GM23338 (cell line): ENCODE results near the gene RIBC2.
"Not testable (repeated sequence)": the region's sequence is repeated elsewhere in the genome, so short reads cannot be mapped to it uniquely, and the experiment has no call there.

ENCODE experiments used
- CREB1 ChIP-seq: fragments of 250-450 bp; sonication (Bioruptor Pico); IDR thresholded peaks from 2 replicates; pipeline ENCODE4 v1.5.0; 2020; ENCODE audit warnings: low read depth, mild to moderate bottlenecking, moderate library complexity
- CTCF ChIP-seq, 2 experiments: fragments of 200-600 bp in 1 of 2; sonication (generic) in 1 of 2; conservative IDR thresholded peaks; 2 replicates each; pipeline versions ENCODE4 v1.5.1 to v1.6.1; 2016 to 2017; ENCODE audit warnings: antibody characterized with exemption in 2 of 2, low read depth in 2 of 2, mild to moderate bottlenecking in 2 of 2, moderate library complexity in 1 of 2
- ETS1 ChIP-seq: IDR thresholded peaks from 2 replicates; pipeline ENCODE4 v1.6.1; 2016; ENCODE audit warnings: antibody characterized with exemption
- EZH2 ChIP-seq: fragments of 200-600 bp; sonication (generic); IDR thresholded peaks from one replicate; pipeline ENCODE4 v1.8.0; 2017; ENCODE audit warnings: antibody characterized with exemption, mild to moderate bottlenecking, low read depth; ENCODE audit not compliant: unreplicated experiment
- EZH2phosphoT487 ChIP-seq: fragments of 200-600 bp; sonication (generic); IDR thresholded peaks from one replicate; pipeline ENCODE4 v1.8.1; 2018; ENCODE audit warnings: antibody characterized with exemption; ENCODE audit not compliant: unreplicated experiment
- JUNB ChIP-seq: IDR thresholded peaks from one replicate; pipeline ENCODE4 v1.6.1; 2016; ENCODE audit warnings: antibody characterized with exemption; ENCODE audit not compliant: unreplicated experiment
- NANOG ChIP-seq: IDR thresholded peaks from 2 replicates; pipeline ENCODE4 v1.6.1; 2016; ENCODE audit warnings: antibody characterized with exemption, borderline replicate concordance
- POLR2AphosphoS5 ChIP-seq: IDR thresholded peaks from 2 replicates; pipeline ENCODE4 v1.6.1; 2016; ENCODE audit warnings: antibody characterized with exemption, low read depth
- REST ChIP-seq: IDR thresholded peaks from one replicate; pipeline ENCODE4 v1.6.1; 2018; ENCODE audit warnings: antibody characterized with exemption; ENCODE audit not compliant: unreplicated experiment
- STAT1 ChIP-seq: IDR thresholded peaks from one replicate; pipeline ENCODE4 v1.6.1; 2016; ENCODE audit warnings: antibody characterized with exemption; ENCODE audit not compliant: unreplicated experiment

GRCh38 chr22:45440688-45441087 is 27.2 kb downstream of the RIBC2 start:
- not testable (repeated sequence) for TF ChIP-seq CTCF (conservative IDR thresholded peaks at IDR 0.05; ENCODE audit: low read depth in 2 of 2); REST; ETS1; POLR2AphosphoS5; EZH2; CREB1 (CRISPR knock-in tag); EZH2phosphoT487; JUNB; NANOG; STAT1
